Tibial nerve (tissue), 4 donors: Measurements from ENCODE around the gene CRYBA2. TPM values are rescaled to one million over a fixed set of nuclear protein-coding genes. Genes with fewer than 3 reads are reported as not detected.

Experiments
- DNase-seq, 2 donors: peaks; one replicate each; pipeline ENCODE4 v3.0.0-alpha.2; 2019; ENCODE audit warnings: low spot score in 2 of 2
- H3K27ac ChIP-seq, 4 donors: fragments of 200-600 bp; sonication (generic) in 3 of 4; one replicate each; pipeline ENCODE4 v1.5.1; 2017 to 2019; ENCODE audit warnings: mild to moderate bottlenecking in 1 of 4
- H3K27me3 ChIP-seq, 2 donors: fragments of 200-600 bp; sonication (generic) in 1 of 2; one replicate each; pipeline versions ENCODE4 v1.5.1 to v1.6.0; 2017 to 2019
- H3K36me3 ChIP-seq, 3 donors: fragments of 200-600 bp; sonication (generic); one replicate each; pipeline ENCODE4 v1.5.1; 2018 to 2019
- H3K4me1 ChIP-seq, 4 donors: fragments of 200-600 bp; sonication (generic) in 3 of 4; one replicate each; pipeline ENCODE4 v1.5.1; 2017 to 2019
- H3K4me3 ChIP-seq, 4 donors: fragments of 200-600 bp; sonication (generic) in 3 of 4; one replicate each; pipeline ENCODE4 v1.5.1; 2017 to 2019; ENCODE audit warnings: mild to moderate bottlenecking in 1 of 4, moderate library complexity in 1 of 4
- H3K9me3 ChIP-seq, 4 donors: fragments of 200-600 bp; sonication (generic) in 3 of 4; one replicate each; pipeline ENCODE4 v1.5.1; 2017 to 2019
- EP300 ChIP-seq, 2 donors: sonication (generic); formaldehyde crosslinking; IDR thresholded peaks; one replicate each; pipeline ENCODE4 v1.6.1; 2017; ENCODE audit warnings: antibody characterized with exemption in 2 of 2, mild to moderate bottlenecking in 1 of 2
- POLR2A ChIP-seq, 2 donors: fragments of 450-650 bp; IDR thresholded peaks; one replicate each; pipeline ENCODE4 v1.6.1; 2017; ENCODE audit warnings: antibody characterized with exemption in 2 of 2, mild to moderate bottlenecking in 2 of 2, moderate library complexity in 2 of 2
- WGBS, 2 donors: methylation state at CpG; one replicate each; pipeline ENCODE4 v1.1.5; 2018; 5-methylcytosine and 5-hydroxymethylcytosine counted together
- total RNA-seq, 4 donors: library from RNA; depleted of rRNA; stranded (reverse); fragments of >200 nt; gene quantifications; one replicate each; pipeline ENCODE4 v1.1.0, GENCODE V29; 2016
- TF ChIP-seq, protein P1 (sequence below), 5 experiments: fragments of 200-600 bp in 3 of 5; fragments of 450-650 bp in 2 of 5; sonication (generic) in 3 of 5; IDR thresholded peaks; one replicate each; pipeline ENCODE4 v1.5.1; 2016 to 2019; ENCODE audit warnings: antibody characterized with exemption in 5 of 5, mild to moderate bottlenecking in 3 of 5, moderate library complexity in 2 of 5

CRYBA2 gene
- total RNA-seq, 4 donors from 2014 or later: not detected

- WGBS, 2 donors: 2 to 3% methylated on average over 34 to 42 of the region's 72 CpGs
- no peak for TF ChIP-seq POLR2A (IDR thresholded peaks at IDR 0.05)
- TF ChIP-seq, protein P1, sequence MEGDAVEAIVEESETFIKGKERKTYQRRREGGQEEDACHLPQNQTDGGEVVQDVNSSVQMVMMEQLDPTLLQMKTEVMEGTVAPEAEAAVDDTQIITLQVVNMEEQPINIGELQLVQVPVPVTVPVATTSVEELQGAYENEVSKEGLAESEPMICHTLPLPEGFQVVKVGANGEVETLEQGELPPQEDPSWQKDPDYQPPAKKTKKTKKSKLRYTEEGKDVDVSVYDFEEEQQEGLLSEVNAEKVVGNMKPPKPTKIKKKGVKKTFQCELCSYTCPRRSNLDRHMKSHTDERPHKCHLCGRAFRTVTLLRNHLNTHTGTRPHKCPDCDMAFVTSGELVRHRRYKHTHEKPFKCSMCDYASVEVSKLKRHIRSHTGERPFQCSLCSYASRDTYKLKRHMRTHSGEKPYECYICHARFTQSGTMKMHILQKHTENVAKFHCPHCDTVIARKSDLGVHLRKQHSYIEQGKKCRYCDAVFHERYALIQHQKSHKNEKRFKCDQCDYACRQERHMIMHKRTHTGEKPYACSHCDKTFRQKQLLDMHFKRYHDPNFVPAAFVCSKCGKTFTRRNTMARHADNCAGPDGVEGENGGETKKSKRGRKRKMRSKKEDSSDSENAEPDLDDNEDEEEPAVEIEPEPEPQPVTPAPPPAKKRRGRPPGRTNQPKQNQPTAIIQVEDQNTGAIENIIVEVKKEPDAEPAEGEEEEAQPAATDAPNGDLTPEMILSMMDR (IDR thresholded peaks at IDR 0.05): peak in 1 of 5 experiments; percentile 7
- H3K4me1 ChIP-seq: peaks cover 0 to 33% (median 17%) of the 10 kb centered on the region in 4 donors
- H3K4me3 ChIP-seq: peak overlapping the region in 2 of 4 donors; percentile 5 to 21
- peak overlapping the region in 1 of 4 donors; percentile 40 for H3K27ac ChIP-seq
- no peaks in the 10 kb centered on the region for H3K36me3 ChIP-seq
- DNase-seq: no peak
- H3K27me3 ChIP-seq: peaks cover 0 to 84% of the 10 kb centered on the region in 2 donors
- no peaks in the 10 kb centered on the region for H3K9me3 ChIP-seq
Measured at GRCh38 chr2:219002395-219003266, 9.4 kb upstream of the CRYBA2 start.

DNA sequence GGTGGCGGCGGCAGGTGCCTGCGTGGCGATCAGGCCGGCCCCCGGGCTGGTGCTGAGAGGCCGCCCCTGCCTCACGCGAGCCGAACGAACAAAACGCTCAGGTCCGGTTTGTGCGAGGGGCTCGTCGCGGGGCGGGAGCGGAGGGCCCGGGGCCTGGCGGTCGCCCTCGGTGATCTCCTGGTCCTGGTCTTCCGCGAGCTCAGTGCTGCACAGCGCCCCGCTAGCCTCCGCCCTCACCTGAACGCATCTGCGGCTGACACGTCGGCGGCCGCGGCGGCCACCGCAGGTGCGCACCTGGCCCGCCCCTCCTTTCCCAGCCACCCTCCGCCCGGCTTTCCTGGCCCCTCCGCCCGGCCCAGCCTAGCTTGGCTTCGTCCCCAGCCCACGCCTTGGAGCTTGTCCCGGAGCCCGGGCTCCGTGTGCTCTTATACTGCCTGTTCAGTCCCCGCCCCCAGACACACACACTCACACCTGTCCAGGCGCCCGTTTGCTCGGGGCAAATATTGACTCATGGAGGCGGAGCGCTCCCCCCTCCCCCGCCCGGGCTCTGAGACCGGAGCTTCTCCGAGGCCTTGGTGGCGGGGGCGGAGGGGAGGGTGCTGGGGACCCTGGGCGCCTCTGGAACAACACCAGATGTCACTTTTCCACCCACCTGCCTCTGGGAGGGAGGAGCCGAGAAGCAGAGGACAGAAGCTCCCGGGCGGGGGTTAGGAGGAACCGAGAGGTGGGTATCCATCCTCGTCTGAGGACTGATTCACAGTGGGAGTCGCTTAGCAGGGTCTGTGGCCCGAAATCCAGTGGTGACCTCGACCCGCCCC is 8.6 kb upstream of the CRYBA2 start:
- Histone ChIP-seq H3K4me1 (peaks cover 0 to 33% (median 17%) of the 10 kb centered on the region in 4 donors), H3K36me3 (no peaks in the 10 kb centered on the region), H3K9me3 (no peaks in the 10 kb centered on the region), H3K4me3 (peak overlapping the region in 1 of 4 donors; percentile 21), H3K27ac (peak overlapping the region in 1 of 4 donors; percentile 40), H3K27me3 (peaks cover 0 to 87% of the 10 kb centered on the region in 2 donors)
- 1% methylated on average over 48 to 50 of the region's 70 CpGs for WGBS, 2 donors
- TF ChIP-seq EP300 (IDR thresholded peaks at IDR 0.05): no peak
- DNase-seq: no peak

- 24% methylated on average over 12 to 19 of the region's 26 CpGs for WGBS, 2 donors
- H3K9me3 ChIP-seq: no peaks in the 10 kb centered on the region
- H3K27me3 ChIP-seq: peaks cover 0 to 92% of the 10 kb centered on the region in 2 donors
- peaks cover 0 to 36% (median 18%) of the 10 kb centered on the region in 4 donors for H3K4me1 ChIP-seq
- H3K4me3 ChIP-seq: peak overlapping the region in 1 of 4 donors; percentile 21
- TF ChIP-seq POLR2A (IDR thresholded peaks at IDR 0.05) (no peak), EP300 (IDR thresholded peaks at IDR 0.05) (no peak)
- TF ChIP-seq, protein P1 (IDR thresholded peaks at IDR 0.05): no peak
- no peak overlapping the region for H3K27ac ChIP-seq
- H3K36me3 ChIP-seq: no peaks in the 10 kb centered on the region
- DNase-seq: no peak
Measured at GRCh38 chr2:219001100-219001576, 7.9 kb upstream of the CRYBA2 start.

- Histone ChIP-seq H3K4me3 (no peak overlapping the region), H3K36me3 (no peaks in the 10 kb centered on the region), H3K27me3 (peaks cover 0 to 92% of the 10 kb centered on the region in 2 donors), H3K9me3 (no peaks in the 10 kb centered on the region), H3K4me1 (peaks cover 0 to 42% (median 21%) of the 10 kb centered on the region in 4 donors), H3K27ac (no peak overlapping the region)
- DNase-seq: no peak
- 24 to 42% methylated on average over 8 of the region's 8 CpGs for WGBS, 2 donors
- no peak for TF ChIP-seq EP300 (IDR thresholded peaks at IDR 0.05)
- TF ChIP-seq POLR2A (IDR thresholded peaks at IDR 0.05): no peak
- TF ChIP-seq, protein P1 (IDR thresholded peaks at IDR 0.05): no peak
Measured at GRCh38 chr2:219000569-219000960, 7.3 kb upstream of the CRYBA2 start.

DNA sequence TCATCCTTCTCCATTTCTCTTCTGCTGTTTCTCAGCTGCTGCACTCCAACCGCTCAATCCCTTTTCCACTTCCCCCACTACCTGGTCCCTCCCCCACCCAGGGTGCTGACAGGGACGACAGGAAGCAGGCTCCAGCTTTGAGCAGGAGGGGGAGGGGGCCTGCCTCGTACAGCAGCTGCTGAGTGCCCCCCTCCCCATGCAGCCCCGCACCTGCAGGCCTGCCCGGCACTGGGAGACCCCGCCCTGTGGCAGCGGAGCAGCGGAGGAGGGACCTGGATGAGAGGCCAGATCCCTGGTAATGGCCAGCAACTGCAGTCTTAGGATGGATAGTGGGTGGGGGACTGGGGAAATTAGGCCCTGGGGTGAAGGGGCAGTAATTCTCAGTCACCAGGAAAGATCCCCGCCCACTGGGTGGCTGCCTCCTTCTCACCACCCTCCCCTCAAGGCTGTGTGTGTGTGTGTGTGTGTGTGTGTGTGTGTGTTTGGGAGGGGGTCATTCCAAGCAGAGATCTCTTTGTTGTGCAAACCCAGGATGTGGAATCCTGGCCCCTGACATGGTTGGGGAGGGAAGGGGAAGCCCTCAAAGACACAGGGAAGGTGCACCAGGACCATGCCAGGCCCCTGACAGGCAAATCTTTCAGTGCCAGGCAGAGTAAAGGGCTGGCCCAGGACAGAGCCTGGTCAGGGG is 6.8 kb upstream of the CRYBA2 start:
- H3K27me3 ChIP-seq: peaks cover 0 to 92% of the 10 kb centered on the region in 2 donors
- 23 to 32% methylated on average over 7 to 9 of the region's 9 CpGs for WGBS, 2 donors
- peaks cover 0 to 45% (median 21%) of the 10 kb centered on the region in 4 donors for H3K4me1 ChIP-seq
- no peak overlapping the region for H3K27ac ChIP-seq
- no peaks in the 10 kb centered on the region for H3K36me3 ChIP-seq
- DNase-seq: no peak
- H3K4me3 ChIP-seq: no peak overlapping the region
- H3K9me3 ChIP-seq: no peaks in the 10 kb centered on the region
- TF ChIP-seq, protein P1 (IDR thresholded peaks at IDR 0.05): no peak
